AG20443 (cell line): ENCODE data around the gene FARP1.
"Not testable (repeated sequence)": the region's sequence is repeated elsewhere in the genome, so short reads cannot be mapped to it uniquely, and the experiment has no call there.

Source experiments
- DNase-seq: peaks from one replicate; pipeline ENCODE4 v3.0.0; 2012; ENCODE audit warnings: low spot score, mixed read lengths

Gene FARP1

DNA sequence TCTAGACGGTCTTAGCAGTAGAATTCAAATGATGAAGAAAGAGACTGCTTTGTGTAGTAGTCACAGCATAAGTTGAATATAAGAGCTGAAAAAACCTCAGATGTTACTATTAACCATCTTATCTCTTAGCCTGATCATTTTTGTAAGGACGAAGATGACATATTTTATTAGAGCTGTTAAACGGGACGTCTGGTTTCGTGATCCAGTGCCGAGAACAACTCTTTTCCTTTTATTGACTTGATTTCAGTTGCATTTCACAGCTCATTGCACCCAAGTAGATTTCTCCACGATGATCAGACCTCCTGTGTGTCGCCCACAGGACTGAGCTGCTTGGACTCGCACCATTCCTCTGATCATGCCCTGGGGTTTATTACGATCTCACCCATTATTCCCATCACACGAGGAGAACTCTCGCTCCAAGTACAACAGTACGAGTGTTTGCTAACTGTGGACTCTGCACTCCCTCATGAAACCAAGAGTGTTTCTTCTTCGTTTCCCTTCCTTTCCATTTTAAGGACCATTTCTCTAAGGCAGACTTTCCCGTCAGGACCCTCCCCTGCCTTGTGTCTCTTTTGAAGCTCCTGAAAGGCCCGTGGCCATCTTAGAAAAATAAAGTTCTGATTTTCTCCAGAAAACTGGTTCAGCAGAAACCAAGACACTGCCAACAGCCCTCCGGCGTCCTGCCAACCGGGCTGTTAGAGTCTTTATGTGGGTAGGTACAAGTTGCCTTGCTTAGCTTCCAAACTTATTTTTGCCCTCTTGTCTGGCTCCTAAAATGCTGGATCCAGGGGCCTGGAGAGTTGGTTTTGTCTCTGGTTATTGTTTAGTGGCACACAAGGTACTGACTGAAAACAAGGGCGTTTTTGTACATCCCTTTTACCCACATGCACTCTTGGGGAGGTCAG is 82.4 kb downstream of the FARP1 start:
- no peak for DNase-seq

DNA sequence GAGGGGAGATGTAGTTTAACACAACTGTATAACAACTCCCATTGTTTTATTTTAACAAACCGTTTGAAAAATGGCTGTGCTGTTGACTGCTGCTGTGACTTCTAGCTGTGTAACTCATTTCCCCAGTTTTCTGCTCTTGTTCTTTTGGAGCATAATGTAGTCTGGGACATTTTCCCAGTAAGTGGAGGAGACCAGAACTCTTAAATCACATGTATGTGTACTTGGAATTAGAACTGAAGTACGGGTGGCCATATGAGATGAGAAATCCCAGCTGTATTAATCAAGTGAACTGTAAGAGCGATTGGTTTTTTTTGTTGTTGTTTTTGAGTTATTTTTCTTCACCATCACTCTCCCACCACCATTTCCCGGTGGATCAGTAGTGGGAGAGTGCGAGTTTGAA is 83.6 kb downstream of the FARP1 start:
- no peak for DNase-seq

DNA sequence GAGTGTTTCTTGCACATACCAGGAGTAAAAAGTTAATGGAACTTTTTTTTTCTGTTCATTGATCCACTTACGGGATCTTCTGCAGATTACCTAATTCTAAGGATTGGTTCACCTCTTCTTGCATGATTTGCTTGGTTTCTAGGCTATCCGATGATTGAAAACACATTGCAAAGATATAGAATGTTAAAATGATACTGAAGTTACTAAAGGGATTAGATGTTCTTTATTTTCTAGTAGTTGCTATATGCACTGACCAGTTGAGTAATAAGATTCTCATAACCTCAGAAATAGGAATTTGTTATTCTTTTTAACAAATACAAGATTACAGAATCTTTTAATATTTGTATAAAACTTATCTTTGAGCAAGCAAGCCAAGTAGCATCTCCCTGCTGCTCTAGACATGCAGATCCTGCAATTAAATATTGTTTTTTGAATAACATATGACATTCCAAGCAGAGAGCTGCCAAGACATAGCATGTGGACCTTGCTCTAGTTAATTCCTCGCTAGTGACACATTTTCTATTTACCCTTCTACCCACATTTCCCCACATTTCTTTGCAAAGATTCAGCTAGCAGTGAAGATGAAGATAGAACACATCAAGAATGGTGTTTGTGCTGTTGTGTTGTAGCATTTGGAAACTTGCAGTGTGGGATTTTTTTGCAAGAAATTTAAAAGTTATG is 85.9 kb downstream of the FARP1 start:
- DNase-seq = peak; percentile 77

DNA sequence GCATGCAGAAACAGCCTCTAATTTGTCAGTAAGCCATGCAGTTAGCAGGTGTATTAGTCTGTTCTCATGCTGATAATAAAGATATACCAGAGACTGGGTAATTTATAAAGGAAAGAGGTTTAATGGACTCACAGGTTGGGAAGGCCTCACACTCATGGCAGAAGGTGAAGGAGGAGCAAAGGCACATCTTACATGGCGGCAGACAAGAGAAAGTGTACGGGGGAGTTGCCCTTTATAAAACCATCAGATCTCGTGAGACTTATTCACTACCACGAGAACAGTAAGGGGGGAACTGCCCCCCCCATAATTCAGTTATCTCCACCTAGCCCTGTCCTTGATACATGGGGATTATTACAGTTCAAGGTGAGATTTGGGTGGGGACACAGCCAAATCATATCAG is 87.9 kb downstream of the FARP1 start:
- DNase-seq = not testable (repeated sequence)

DNA sequence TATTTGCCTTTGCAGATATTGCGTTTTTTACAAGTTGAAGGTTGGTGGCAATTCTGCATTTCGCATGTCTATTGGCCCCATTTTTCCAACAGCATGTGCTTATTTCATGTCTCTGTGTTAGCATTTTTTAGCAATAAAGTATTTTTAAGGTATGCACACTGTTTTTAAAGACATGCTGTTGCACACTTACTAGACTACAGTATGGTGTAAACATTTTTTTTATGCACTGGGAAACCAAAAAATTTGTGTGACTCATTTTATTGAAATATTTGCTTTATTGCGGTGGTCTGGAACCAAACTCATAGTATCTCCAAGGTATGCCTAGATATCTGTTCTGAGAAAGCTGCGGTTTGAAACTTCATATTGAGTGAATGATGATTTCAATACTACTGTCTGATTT is 89.6 kb downstream of the FARP1 start:
- DNase-seq = no peak

DNA sequence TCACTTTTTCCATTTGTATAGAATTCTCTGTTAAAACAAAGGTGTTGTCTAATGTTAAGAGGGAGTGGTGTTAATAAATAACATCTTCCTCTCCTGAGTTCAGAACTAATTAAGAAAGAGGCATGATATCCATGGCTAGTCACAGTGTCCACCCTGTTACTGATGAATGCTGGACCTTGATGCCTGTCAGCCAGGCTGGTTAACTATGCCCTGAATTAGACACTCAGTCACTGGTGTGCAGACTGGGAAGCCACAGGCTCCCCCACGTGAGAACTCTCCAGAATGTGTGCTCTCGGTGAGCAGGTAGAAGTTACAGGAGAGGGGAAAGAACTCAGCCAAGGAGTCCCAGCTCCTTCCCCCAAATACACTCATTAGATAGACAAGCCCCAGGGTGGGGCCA is 90.2 kb downstream of the FARP1 start:
- DNase-seq = no peak

DNA sequence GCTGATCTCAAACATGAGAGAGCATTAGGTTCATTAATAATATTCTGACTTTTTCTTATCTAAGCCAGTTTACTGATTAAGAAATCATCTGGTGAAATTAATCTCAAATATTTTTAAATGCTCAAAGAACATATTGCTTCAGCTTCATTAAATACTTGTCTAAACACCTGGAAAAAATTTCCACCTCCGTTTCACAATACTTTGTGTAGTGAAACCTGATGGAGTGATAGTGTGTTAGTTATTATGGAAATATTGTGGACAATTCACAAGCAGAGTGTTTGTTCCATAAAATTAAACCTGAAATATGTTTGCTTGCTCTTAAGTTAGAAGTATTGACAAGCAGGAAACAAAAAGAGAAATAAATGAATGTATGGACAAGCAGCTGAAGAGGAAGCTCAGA is 91.5 kb downstream of the FARP1 start:
- no peak for DNase-seq

DNA sequence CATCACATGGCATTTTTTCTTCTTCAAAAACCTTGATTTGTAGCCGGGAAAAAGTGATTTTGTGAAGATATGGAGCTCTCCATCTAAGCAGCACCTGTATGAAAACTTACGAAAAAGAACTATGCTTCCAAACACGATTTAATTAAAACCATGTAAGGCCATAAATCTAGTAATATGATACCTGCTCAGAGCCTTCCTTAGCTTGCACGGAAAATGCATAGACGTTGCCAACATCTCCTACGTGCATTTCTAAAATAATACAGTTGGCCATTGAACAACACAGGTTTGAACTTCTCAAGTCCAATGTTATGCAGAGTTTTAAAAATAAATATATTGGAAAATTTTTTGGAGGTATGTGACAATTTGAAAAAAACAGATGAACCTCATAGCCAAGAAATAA is 93.3 kb downstream of the FARP1 start:
- no peak for DNase-seq

DNA sequence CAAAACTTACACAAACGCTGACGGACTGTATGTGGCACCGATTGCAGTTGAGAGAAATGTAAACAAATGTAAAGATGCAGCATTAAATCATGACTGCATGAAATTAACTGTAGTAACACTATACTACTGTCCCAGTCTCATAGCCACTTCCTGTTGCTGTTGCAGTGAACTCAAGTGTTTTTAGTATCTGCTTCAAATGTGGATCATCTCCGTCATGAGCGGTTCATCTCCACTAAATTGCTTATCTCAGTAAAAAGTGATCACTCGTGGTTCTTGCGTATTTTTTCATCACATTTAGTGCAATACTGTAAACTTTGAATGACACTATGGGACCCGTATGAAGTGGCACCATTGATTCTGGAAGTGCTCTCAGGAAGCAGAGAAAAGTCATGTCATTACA is 94.4 kb downstream of the FARP1 start:
- no peak for DNase-seq

DNA sequence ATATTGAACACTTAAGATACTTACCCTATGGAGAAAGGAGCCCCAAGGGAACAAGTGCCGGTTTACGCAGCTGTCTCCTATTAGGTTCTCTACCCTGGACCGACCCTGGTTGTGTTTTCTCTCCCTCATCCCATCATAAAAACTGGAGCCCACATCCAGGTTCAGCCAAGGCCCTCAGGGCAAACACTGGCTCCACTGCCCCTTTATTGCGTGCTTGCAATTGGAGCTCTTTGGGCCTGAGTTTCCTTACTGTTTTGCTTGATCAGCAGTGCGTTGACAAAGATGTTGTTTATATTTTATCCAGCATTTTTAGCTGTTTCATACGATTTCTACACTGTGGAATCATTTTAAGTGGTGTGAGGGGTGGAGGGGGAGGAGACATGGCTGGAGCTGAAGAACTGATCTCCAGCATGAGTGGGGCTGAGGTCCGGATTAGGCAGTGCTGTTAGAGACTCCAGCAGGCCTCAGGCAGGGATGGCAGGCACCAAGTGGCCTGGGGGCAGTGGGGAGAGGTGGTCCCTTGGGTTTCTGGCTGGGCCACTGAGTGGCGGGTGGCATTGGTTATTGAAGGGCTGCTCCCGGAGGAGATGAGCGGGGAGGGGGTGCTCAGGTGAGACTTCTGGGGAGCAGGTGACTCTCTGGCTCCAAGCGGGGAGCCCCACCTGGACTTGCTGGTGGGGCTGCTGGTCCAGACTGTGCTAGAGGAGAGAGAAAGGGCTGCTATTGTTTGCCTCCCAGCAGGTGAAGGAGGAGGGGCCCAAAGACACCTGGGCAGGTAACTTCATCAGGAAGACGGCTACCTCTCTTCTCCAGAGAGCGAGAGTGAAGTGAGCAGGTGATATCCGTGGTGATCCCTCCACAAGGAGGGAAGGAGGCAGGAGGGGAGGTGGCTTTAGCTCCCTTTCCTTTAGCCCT is 96.5 kb downstream of the FARP1 start:
- DNase-seq = no peak

DNA sequence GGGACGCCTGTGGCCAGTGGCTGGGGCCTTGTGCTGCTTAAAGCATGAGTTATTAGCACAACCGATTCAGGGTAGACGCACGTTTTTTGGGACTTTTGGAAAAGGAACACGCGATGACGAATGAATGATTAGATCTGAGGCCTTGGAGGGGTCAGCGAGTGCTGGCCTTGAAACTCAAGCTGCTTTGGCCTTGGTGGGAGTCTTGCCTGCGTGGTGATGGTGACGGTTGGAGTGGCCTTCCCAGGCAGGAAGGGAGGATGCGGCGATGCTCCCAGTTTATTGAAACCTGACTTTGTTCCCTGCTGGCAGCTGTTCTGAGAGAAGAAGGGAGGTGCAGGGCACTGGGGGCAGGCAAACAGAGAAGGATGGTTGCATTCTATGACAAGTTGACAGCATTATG is 97.2 kb downstream of the FARP1 start:
- DNase-seq = no peak

DNA sequence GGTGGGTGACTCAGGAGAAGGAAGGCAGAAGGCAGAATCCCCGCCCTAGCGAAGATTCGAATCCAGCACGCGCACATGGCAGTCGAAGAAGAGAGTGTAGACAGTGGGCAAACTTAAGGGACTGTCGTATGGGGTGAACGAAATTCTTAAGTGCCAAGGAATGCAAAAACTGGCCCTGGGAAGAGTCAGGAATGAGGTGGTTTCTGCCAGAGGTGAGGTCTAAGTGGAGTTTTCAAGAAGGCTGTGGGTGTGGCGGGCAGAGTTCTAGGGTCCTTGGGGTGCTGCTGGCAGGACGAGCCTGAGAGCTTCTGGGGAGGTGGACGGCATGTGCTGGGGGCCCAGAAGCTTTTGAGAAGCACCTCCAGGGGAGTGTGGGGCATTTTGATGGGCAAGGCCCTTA is 98.1 kb downstream of the FARP1 start:
- DNase-seq = no peak

DNA sequence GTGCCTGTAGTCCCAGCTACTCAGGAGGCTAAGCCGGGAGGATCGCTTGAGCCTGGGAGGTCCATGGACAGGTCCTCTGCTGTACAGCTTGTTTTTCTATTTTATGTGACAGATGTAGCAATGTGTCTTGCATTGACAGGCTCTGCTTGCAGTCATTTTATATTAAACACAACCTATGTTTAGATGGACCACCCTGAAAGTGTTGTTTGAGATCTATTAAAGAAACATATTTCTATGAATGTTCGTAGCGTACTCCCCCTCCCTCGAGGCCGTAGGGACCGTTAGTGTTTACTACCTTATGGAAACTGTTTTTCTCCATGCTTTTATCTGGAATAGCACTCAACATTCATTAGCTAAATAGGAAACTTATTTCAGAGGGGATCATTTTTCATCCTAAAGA is 99.1 kb downstream of the FARP1 start:
- no peak for DNase-seq

DNA sequence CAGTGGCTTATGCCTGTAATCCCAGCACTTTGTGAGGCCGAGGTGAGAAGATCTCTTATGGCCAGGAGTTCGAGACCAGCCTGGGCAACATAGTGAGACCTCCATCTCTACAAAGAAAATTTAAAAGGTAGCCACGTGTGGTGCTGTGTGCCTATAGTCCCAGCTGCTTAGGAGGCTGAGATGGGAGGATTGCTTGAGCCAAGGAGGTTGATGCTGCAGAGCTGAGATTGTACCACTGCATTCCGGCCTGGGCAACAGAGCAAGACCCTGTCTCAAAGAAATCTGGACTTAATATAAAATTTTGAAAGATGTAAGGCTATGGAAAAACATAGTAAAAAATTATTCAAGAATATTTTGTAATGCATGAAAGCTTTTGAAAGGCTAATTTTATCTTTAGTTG is 99.5 kb downstream of the FARP1 start:
- DNase-seq = no peak

DNA sequence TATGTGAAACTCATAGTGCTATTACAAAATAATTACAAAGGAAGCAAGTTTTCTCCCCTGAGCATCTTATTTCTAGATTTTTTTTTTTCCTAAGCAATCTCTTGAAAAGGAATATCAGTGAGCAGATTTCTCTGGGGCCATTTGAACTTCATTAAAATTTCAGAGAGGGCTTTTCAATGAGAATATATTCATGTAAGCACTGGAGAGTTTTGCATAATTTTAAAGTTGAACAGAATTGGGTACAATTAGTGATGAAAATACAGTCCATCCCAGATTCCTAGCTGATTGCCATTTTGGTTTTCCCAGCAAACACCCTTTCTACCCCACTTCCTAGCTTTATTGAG is 101.0 kb downstream of the FARP1 start:
- DNase-seq = no peak

DNA sequence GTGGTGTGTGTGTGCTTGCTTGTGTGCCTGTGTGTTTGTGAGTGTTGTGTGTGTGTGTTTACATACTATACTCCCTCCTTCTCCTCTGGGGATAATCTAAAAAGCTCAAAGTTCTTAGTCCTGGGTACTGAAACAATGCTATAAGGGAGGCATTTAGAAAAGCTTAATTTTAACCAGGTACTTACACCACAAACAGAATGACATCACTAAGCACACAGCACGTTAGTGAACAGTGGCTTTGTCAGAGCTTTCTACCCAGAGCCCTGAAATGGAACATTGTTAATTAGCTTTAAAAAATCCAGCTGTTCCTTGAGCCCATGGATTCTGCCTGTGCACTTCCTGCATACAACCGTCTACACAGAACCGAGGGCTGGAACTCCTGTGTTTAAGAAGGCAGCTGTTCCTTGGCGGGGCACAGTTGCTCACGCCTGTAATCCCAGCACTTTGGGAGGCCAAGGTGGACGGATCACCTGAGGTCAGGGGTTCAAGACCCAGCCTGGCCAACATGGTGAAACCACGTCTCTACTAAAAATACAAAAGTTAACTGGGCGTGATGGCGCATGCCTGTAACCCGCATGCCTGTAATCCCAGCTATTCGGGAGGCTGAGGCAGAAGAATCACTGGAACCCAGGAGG is 103.8 kb downstream of the FARP1 start:
- DNase-seq = no peak

DNA sequence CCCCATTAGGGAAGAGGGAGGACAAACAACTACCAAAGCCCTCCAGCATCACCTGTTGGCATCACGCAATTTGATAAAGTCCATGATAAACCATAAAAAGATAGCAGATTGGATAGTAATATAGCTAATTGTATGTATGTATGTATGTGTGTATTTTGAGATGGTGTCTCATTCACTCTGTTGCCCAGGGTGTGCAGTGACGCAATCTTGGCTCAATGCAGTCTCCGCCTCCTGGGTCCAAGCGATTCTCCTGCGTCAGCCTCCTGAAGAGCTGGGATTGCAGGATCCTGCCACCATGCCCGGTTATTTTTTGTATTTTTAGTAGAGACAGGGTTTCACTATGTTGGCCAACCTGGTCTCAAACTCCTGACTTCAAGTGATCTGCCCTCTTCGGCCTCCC is 108.8 kb downstream of the FARP1 start:
- DNase-seq = no peak

DNA sequence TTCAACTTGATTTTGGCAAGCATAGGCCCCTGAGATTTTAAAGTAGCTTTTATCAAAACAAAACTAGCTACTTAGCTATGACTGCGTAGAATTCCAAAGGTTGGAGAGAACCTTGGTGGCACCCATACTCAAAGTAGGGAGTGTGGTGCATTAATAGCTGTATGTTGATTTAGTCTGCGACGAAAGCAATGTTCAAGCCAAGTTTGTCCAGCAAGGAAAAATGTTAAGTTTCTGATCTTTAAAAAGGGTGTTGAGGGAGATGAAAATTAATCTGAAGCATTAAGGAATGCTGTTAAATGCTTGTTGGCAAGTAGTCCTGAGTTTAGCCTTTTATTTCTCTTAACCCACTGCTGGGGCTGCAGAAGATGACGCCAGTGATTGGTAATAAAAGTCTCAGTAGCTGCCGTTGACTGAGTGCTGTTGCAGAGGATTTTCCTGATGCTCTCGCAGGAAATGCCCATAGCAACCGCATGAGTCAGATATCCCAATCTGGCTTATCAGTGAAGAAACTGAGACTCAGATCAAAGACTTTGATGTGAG is 110.1 kb downstream of the FARP1 start:
- DNase-seq = peak; percentile 64

DNA sequence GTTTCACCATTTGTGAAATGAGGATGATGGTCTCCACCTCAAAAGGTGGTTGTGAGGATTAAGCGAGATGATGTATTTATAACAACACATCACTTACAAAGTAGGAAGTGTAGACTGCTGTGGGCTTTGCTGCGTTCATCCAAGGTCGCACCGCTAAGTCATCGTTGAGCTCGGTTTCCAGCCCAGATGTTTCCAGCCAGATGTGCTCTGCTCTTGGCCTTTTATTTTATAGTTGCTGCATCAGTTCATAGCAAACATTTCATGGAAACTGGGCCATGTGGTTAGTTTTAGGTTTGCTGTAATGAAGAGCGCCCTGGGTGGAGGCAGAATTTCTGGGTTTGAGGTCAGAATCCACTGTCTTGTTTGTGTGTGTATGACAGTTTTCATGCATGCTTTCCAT is 110.6 kb downstream of the FARP1 start:
- no peak for DNase-seq

DNA sequence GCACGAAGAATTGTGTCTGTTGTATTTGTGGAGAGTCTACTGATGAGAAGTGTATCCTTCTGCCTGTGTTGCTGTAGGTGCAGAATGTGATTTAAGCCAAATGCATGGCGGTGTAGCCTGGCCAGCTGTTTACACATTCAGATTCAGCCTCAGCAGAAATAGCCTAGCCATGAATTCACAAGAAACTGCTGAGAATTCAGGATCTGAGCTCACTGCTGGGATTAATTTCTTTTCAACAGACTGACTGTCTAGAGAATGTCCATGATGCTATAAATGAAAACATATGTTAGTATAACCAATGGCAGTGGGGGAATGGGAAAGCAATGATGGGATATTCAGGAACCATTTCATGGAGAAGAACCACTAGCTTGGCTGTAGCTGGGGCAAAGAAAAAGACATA is 111.6 kb downstream of the FARP1 start:
- peak; percentile 41 for DNase-seq

DNA sequence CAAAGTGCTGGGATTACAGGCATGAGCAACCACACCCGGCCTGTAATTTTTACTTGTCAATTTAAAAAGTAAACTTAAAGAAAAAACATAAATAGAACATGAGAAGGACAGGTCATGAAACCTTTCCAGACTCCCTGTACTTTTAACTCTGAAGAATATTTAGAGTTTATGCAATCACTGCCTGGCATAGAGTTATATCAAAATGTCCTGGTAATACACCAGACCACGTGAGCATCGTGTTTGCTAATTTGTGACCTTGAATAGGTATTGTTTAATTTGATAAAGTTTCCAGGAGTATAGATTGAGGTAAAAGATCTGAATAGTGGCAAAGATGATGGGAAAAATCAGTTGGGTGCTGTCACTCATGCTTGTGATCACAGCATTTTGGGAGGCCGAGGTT is 115.3 kb downstream of the FARP1 start:
- DNase-seq = no peak
